HG02870 (cell line): ENCODE measurements around the gene TRERF1.

Experiments used
- ATAC-seq: cut with Tn5 transposase; IDR thresholded peaks from one replicate; pipeline ENCODE4 v1.9.1; 2021; ENCODE audit warnings: mild to moderate bottlenecking, moderate library complexity; ENCODE audit not compliant: unreplicated experiment

The TRERF1 gene

GRCh38 chr6:42279144-42279781, 172.5 kb downstream of the TRERF1 start:
- ATAC-seq, result no peak

GRCh38 chr6:42278131-42278853, 173.4 kb downstream of the TRERF1 start:
- no peak for ATAC-seq

GRCh38 chr6:42276034-42276890, 175.5 kb downstream of the TRERF1 start:
- no peak for ATAC-seq

GRCh38 chr6:42275376-42276033, 176.2 kb downstream of the TRERF1 start:
- ATAC-seq, result no peak

- ATAC-seq, result no peak
Measured at GRCh38 chr6:42274898-42275297, 176.8 kb downstream of the TRERF1 start.

- ATAC-seq, result no peak
Measured at GRCh38 chr6:42271834-42272805, 179.6 kb downstream of the TRERF1 start.

GRCh38 chr6:42269974-42270510, 181.7 kb downstream of the TRERF1 start:
- peak; percentile 41 for ATAC-seq

GRCh38 chr6:42269553-42269952, 182.2 kb downstream of the TRERF1 start:
- ATAC-seq, result peak; percentile 91

- ATAC-seq, result no peak
Measured at GRCh38 chr6:42268835-42269204, 182.9 kb downstream of the TRERF1 start.

- no peak for ATAC-seq
Measured at GRCh38 chr6:42268016-42268834, 183.5 kb downstream of the TRERF1 start.

GRCh38 chr6:42266538-42266937, 185.2 kb downstream of the TRERF1 start:
- no peak for ATAC-seq

GRCh38 chr6:42264852-42265390, 186.8 kb downstream of the TRERF1 start:
- no peak for ATAC-seq

GRCh38 chr6:42264162-42264851, 187.4 kb downstream of the TRERF1 start:
- no peak for ATAC-seq

- ATAC-seq, result no peak
Measured at GRCh38 chr6:42263165-42263728, 188.5 kb downstream of the TRERF1 start.

GRCh38 chr6:42260972-42261371, 190.8 kb downstream of the TRERF1 start:
- ATAC-seq, result no peak

- ATAC-seq, result no peak
Measured at GRCh38 chr6:42260396-42260888, 191.3 kb downstream of the TRERF1 start.

GRCh38 chr6:42259841-42260395, 191.8 kb downstream of the TRERF1 start:
- no peak for ATAC-seq
